Activated CD4-positive, alpha-beta T cell treated with anti-CD3 and anti-CD28 coated beads, Interleukin-2, amount 10 ng/mL, durations not matched to agents 7 days and 5 days (primary cell): ENCODE data around the gene APBB2. TPM values are rescaled to one million over a fixed set of nuclear protein-coding genes. Genes with fewer than 3 reads are reported as not detected.

Source experiments
- CTCF ChIA-PET: fragments of 350-600 bp; sonication (Branson Sonifier 250); formaldehyde crosslinking; loops from one replicate; lab custom pipeline; 2021; ENCODE audit warnings: antibody characterized with exemption; lab: Charles Lee
- POLR2A ChIA-PET: fragments of 350-600 bp; sonication (Branson Sonifier 250); formaldehyde crosslinking; loops from one replicate; lab custom pipeline; 2021; ENCODE audit warnings: antibody characterized with exemption; lab: Charles Lee
- DNase-seq: peaks from one replicate; pipeline ENCODE4 v3.0.0-alpha.2; 2020
- H3K27ac Mint-ChIP-seq: one replicate; pipeline ENCODE4 v1.8.0; 2021; ENCODE audit warnings: mild to moderate bottlenecking, moderate library complexity, mixed read lengths
- H3K27me3 Mint-ChIP-seq: one replicate; pipeline ENCODE4 v1.8.0; 2021; ENCODE audit warnings: mixed read lengths
- H3K36me3 Mint-ChIP-seq: one replicate; pipeline ENCODE4 v1.8.0; 2021; ENCODE audit warnings: low read depth, mixed read lengths
- H3K4me1 Mint-ChIP-seq: one replicate; pipeline ENCODE4 v1.8.0; 2021; ENCODE audit warnings: mixed read lengths
- H3K4me3 Mint-ChIP-seq: one replicate; pipeline ENCODE4 v1.8.0; 2021; ENCODE audit warnings: mild to moderate bottlenecking, moderate library complexity, mixed read lengths
- H3K9me3 Mint-ChIP-seq: one replicate; pipeline ENCODE4 v1.8.0; 2021; ENCODE audit warnings: mixed read lengths
- total RNA-seq, 2 experiments: library from RNA; stranded (reverse); gene quantifications; one replicate each; pipeline ENCODE4 v1.2.3, GENCODE V29; 2021

Gene APBB2
- total RNA-seq, 2 experiments from 2014 or later: 0.45 to 0.62 TPM

DNA sequence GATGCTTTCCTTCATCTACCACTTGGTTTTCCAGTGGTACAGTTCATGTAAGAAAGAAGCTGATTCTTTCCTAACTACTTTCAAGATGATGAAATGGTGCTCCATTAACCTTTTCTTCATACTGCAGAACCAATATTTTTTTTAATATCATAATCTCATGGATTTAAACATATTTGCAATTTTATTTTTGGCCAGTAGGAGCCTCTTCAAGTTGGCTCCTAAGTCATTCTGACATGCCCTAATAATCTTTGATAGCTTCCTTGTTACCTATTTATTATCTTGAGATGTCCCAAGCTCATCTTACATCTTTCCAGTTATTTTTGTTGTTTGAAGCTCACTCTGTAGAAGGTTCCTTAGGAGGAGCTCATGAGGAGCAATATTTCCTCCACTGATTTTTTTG is 170.2 kb downstream of the APBB2 start:
- ChIA-PET POLR2A (no interaction called here), CTCF (interaction anchor here (0.8 kb wide), 1 partner anchor 12 kb away, joined by 3 read pairs; no protein-coding TSS in a partner anchor)
- Mint-ChIP-seq H3K27me3 (peaks cover 2% of the 10 kb centered on the region), H3K4me3 (no peak overlapping the region), H3K36me3 (no peaks in the 10 kb centered on the region), H3K27ac (no peak overlapping the region), H3K4me1 (no peaks in the 10 kb centered on the region), H3K9me3 (peaks cover 5% of the 10 kb centered on the region)
- no peak for DNase-seq

DNA sequence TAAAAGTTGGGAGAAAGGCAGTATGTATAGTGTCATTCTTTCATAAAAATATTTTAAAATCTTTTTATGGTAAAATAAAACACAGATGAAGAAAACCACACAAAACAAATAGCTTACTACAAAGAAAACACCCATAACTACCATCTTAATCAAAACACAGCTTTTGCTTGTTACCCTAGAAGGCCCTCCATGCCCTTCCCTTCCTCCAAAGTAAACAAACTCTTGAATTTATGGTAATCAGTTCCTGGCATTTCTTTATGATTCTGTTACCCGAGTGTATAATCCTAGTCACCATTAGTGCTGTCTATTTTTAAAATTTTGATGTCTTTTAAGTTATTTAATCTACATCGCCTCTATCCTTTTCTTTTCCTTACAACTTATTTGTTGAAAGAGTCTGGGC is 170.9 kb downstream of the APBB2 start:
- Mint-ChIP-seq H3K4me1 (no peaks in the 10 kb centered on the region), H3K9me3 (peaks cover 5% of the 10 kb centered on the region), H3K4me3 (no peak overlapping the region), H3K27ac (no peak overlapping the region), H3K27me3 (peaks cover 2% of the 10 kb centered on the region), H3K36me3 (no peaks in the 10 kb centered on the region)
- ChIA-PET POLR2A (no interaction called here), CTCF (no interaction called here)
- no peak for DNase-seq

DNA sequence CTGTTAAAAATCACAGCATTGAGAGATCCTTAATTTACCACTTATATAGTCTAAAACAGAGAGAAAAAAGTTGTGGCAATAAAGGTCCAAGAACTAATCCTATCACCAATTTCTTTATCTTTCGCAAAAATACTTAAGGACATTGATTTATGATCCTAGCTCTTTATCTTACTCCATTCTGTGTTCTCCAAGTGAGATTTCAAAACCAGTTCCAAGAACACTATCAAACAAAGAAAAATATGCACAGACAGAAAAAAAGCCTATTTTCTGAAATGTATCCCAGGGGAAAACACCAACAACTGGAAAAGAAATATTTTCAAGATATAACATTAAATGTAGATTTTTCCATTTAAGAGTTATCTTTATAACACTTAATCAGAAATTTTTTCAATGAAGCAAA is 172.8 kb downstream of the APBB2 start:
- Mint-ChIP-seq H3K4me3 (no peak overlapping the region), H3K9me3 (peaks cover 5% of the 10 kb centered on the region), H3K27ac (no peak overlapping the region), H3K36me3 (no peaks in the 10 kb centered on the region), H3K27me3 (peaks cover 4% of the 10 kb centered on the region), H3K4me1 (no peaks in the 10 kb centered on the region)
- CTCF ChIA-PET: interaction anchor here (1.0 kb wide), 1 partner anchor 13 kb away, joined by 3 read pairs; no protein-coding TSS in a partner anchor
- POLR2A ChIA-PET: no interaction called here
- DNase-seq: no peak

DNA sequence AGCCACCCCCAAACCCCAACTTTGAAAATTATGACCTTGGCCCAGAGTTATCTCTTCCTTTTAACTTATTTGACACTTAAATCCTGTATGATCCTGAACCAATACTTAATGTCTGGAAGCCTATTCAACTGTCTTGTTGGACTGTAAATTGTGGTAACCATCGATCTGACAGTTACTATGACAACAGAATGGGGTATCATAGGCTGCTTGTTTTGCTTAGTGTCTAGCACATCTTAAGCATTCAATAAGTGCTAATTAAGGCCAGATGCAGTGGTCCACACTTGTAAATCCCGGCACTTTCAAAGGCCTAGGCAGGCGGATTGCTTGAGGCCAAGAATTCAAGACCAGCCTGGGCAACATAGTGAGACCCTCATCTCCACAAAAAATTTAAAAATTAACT is 175.0 kb downstream of the APBB2 start:
- Mint-ChIP-seq H3K27ac (no peak overlapping the region), H3K4me1 (no peaks in the 10 kb centered on the region), H3K9me3 (no peaks in the 10 kb centered on the region), H3K4me3 (no peak overlapping the region), H3K36me3 (no peaks in the 10 kb centered on the region), H3K27me3 (peaks cover 5% of the 10 kb centered on the region)
- ChIA-PET CTCF (no interaction called here), POLR2A (no interaction called here)
- DNase-seq: no peak

DNA sequence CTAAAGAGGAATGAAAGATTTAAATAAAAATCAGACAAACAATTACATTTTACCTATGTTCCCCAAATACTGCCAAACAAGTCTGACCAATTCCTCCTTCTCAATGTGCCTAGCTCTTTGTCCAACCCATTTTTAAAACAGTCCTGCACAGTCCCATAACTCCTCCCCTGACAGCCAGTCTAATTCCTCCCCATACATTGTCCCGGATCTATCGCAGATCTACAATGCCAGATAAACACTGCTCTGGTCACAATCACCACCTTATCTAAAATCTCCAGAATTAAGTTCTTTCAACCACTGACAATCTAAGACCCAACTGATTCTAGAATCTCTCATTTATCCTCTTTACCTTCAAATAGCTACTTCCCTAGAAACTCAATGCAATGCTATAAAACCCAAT is 176.0 kb downstream of the APBB2 start:
- Mint-ChIP-seq H3K4me1 (no peaks in the 10 kb centered on the region), H3K27me3 (peaks cover 5% of the 10 kb centered on the region), H3K9me3 (no peaks in the 10 kb centered on the region), H3K27ac (no peak overlapping the region), H3K36me3 (no peaks in the 10 kb centered on the region), H3K4me3 (no peak overlapping the region)
- DNase-seq: no peak
- ChIA-PET CTCF (no interaction called here), POLR2A (no interaction called here)

DNA sequence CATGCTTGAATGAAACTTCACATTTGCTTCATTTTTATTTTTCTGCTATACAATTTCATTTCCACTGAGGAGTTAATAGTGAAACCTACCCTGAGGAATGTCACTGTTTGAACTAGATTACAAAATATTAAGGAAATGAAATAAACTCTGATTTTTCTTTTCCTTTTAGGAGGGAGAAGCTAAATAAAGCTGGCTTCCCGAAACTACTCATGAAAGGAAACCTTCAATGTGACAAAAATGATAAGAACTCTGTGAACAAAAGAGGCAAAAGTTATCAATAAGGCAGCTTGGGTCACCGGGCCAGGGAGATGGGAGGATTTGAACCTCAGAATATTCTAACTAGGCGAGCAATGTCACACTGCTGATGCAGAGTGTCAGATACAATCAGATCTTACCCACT is 185.2 kb downstream of the APBB2 start:
- CTCF ChIA-PET: no interaction called here
- Mint-ChIP-seq H3K27me3 (no peaks in the 10 kb centered on the region), H3K27ac (no peak overlapping the region), H3K9me3 (peaks cover 37% of the 10 kb centered on the region), H3K4me3 (no peak overlapping the region), H3K36me3 (no peaks in the 10 kb centered on the region), H3K4me1 (no peaks in the 10 kb centered on the region)
- DNase-seq: no peak
- POLR2A ChIA-PET: no interaction called here

DNA sequence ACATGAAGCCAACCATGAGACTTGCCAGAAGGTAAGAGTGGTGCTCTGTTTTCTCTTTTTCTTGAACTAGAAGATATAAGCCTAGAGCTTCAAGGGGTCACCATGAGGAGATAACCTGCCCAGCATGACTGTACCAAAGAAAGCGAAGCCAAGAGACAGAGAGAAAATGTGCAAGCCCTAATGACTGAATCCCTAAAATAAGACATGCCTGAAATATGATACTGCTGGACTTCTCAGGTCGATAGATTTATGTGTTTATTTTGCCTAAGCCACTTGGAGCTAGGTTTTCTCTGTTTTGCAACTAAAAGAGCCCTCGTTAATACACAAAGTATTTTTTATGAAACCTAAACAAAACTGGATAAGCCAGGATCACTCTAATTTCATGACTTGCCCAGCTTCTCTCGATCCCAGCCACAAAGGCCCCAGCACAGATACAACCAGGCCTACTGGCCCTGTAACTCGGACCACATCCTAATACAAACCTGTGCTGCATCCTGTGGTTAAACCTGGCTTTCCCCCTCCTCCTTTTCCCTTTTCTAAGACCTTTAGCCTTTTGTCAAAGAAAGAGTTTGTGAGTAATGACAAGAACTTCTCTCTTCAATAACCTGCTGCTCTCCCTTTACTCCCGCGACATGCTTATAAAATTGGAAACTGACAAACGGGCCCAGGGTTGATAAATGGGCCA is 185.8 kb downstream of the APBB2 start:
- Mint-ChIP-seq H3K4me3 (no peak overlapping the region), H3K36me3 (no peaks in the 10 kb centered on the region), H3K27ac (no peak overlapping the region), H3K4me1 (no peaks in the 10 kb centered on the region), H3K27me3 (no peaks in the 10 kb centered on the region), H3K9me3 (peaks cover 42% of the 10 kb centered on the region)
- DNase-seq: no peak
- POLR2A ChIA-PET: no interaction called here
- CTCF ChIA-PET: interaction anchor here (1.2 kb wide), 1 partner anchor 20 kb away, joined by 3 read pairs; no protein-coding TSS in a partner anchor

DNA sequence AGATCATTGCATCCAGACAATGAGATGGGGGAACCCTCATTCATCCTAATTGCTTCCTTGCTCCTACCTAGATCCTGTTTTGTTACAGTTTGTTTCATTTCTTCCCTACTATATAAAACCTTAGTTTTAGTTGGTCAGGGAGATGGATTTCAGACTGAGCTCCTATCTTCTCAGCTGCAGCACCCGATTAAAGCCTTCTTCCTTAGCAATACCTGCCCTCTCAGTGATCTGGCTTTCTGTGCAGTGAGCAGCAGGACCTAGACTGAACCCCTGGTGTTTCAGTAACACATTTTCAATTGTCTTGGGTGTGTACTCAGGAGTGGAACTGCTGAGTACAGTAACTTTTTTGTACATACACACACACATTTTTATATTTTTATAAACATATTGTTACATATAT is 187.4 kb downstream of the APBB2 start:
- Mint-ChIP-seq H3K9me3 (peaks cover 45% of the 10 kb centered on the region), H3K27me3 (no peaks in the 10 kb centered on the region), H3K27ac (no peak overlapping the region), H3K36me3 (no peaks in the 10 kb centered on the region), H3K4me3 (no peak overlapping the region), H3K4me1 (no peaks in the 10 kb centered on the region)
- POLR2A ChIA-PET: no interaction called here
- CTCF ChIA-PET: no interaction called here
- no peak for DNase-seq

DNA sequence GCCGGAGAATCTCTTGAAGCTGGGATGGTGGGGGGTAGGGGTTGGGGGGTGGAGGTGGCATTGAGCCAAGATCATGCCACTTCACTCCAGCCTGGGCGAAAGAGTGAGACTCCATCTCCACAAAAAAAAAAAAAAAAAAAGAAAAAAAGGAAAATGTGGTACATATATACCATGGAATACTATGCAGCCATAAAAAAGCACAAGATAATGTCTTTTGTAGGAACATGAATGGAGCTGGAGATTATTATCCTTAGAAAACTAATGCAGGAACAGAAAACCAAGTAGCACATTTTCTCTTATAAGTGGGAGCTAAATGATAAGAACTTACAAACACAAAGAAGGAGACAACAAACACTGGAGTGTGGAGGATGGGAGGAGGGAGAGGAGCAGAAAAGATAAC is 188.5 kb downstream of the APBB2 start:
- Mint-ChIP-seq H3K4me3 (no peak overlapping the region), H3K27me3 (no peaks in the 10 kb centered on the region), H3K27ac (no peak overlapping the region), H3K36me3 (no peaks in the 10 kb centered on the region), H3K9me3 (peaks cover 48% of the 10 kb centered on the region), H3K4me1 (no peaks in the 10 kb centered on the region)
- no peak for DNase-seq
- CTCF ChIA-PET: interaction anchor here (0.7 kb wide), 1 partner anchor 710 kb away, joined by 3 read pairs; no protein-coding TSS in a partner anchor
- POLR2A ChIA-PET: no interaction called here

DNA sequence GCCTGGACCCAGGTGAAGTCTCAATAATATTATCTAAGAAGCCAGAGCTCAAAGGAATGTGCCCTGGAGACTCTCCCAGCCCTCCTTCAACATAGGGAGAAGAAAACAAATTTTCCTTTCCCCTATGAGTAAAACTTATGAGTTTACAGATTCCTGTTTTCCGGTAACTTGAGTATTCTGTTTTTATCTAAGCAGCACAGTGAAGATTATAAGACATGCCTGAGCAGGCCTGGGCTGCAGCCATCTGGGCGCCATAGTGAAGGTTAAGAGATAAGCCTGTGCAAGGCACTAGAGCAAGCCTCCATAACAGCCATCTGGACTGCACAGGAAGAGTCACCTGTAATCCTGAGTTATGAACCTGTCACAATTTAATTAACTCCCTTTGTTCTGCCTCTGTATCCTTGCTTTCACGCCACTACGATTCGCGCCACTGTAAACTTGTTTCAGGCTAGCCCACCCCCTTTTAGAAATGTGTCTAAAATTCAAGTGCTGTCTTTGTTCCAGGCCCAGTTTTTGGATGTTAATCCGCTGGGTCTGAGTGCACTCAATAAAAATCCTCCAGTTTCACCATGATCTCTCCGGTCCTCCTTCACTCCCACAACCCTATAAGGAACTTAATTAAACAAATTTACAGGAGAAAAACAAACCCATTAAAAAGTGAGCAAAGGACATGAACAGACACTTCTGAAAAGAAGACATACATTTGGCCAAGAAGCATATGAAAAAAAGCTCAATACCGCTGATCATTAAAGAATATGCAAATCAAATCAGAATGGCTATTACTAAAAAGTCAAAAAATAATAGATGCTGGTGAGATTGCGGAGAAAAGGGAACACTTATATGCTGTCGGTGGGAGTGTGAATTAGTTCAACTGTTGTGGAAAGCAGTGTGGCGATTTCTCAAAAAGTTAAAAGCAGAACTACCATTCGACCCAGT is 189.5 kb downstream of the APBB2 start:
- no peaks in the 10 kb centered on the region for H3K27me3 Mint-ChIP-seq
- H3K4me1 Mint-ChIP-seq: no peaks in the 10 kb centered on the region
- H3K27ac Mint-ChIP-seq: no peak overlapping the region
- POLR2A ChIA-PET: no interaction called here
- CTCF ChIA-PET: no interaction called here
- no peak for DNase-seq
- no peaks in the 10 kb centered on the region for H3K36me3 Mint-ChIP-seq
- H3K9me3 Mint-ChIP-seq: peaks cover 48% of the 10 kb centered on the region
- no peak overlapping the region for H3K4me3 Mint-ChIP-seq

DNA sequence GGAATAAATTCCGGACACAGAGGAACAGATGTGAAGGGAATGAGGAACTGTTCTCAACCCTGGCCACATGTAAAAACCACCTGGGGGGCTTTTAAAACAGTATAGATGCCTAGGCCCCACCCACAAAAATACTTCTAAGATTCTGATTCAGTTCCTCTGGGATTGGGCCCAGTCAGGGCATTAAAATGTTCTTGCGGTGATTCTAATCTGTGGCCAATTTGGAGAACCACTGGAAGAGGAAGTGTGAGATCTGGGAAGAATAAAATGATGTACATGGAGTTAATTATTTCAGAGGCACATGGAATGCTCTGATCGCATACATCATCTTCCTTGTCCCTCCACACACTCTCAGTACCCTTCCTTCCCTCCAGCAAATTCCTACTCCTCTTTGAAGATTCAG is 192.2 kb downstream of the APBB2 start:
- Mint-ChIP-seq H3K36me3 (no peaks in the 10 kb centered on the region), H3K27me3 (no peaks in the 10 kb centered on the region), H3K9me3 (peaks cover 32% of the 10 kb centered on the region), H3K4me1 (no peaks in the 10 kb centered on the region), H3K4me3 (no peak overlapping the region), H3K27ac (no peak overlapping the region)
- no peak for DNase-seq
- ChIA-PET CTCF (no interaction called here), POLR2A (no interaction called here)

DNA sequence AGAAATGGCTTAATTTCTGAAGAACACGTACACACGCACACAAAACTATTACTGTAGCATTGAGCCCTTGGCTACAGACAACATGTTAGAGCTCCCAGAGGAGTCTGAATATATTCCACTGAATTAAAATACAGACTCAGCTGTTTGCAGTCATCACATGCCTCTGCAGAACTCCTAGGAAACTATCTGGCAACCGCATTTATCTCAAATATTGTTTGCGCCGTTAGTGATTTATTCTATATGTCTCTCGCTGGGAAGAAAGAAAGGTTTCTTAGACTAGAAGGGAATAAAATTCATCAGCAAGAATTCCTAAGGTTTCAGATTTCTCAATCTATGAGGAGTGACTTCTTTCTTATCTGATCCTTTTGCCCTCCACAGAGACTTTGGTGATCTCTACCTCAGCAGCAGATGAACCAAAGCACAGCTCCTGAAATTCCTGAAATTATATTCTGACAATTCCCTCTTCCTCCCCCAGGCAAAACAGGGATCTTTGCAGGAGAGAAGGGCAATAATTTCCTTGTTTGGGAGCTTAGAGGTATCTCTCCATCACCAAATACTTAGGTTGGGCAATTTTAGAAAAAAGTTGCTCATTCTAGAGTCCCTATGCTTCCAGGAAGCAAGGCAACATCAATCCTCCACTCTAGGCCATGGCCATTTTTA is 199.2 kb downstream of the APBB2 start:
- DNase-seq: no peak
- no peak overlapping the region for H3K27ac Mint-ChIP-seq
- no peaks in the 10 kb centered on the region for H3K4me1 Mint-ChIP-seq
- ChIA-PET POLR2A (no interaction called here), CTCF (no interaction called here)
- H3K36me3 Mint-ChIP-seq: no peaks in the 10 kb centered on the region
- no peaks in the 10 kb centered on the region for H3K27me3 Mint-ChIP-seq
- no peak overlapping the region for H3K4me3 Mint-ChIP-seq
- H3K9me3 Mint-ChIP-seq: no peaks in the 10 kb centered on the region

DNA sequence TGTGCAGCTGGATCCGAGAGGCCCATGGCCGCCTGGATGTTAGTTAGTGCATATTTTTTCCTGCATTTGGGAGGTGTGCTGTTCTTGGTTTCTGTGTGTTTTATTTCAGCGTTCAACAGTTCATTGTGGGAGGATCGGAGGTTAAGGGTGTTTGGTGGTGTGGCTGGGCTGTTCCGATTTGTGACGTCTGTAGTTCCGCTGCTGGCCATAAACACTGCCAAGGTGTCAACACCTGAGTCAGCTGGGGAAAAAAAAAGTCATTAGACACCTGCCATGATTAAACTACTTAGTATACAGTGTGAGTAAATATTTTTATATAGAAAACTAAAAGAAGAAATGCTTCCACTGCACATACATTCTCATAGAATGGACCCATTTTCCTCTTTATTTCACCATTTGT is 200.2 kb downstream of the APBB2 start:
- no peak overlapping the region for H3K4me3 Mint-ChIP-seq
- no peaks in the 10 kb centered on the region for H3K27me3 Mint-ChIP-seq
- DNase-seq: no peak
- CTCF ChIA-PET: no interaction called here
- no peaks in the 10 kb centered on the region for H3K36me3 Mint-ChIP-seq
- no peaks in the 10 kb centered on the region for H3K9me3 Mint-ChIP-seq
- POLR2A ChIA-PET: no interaction called here
- H3K27ac Mint-ChIP-seq: no peak overlapping the region
- H3K4me1 Mint-ChIP-seq: no peaks in the 10 kb centered on the region
